ENCODE results near the gene OR2F2.

- TF ChIP-seq POLR2A (IDR thresholded peaks at IDR 0.05; ENCODE audit: low read depth, low read length) (no peak), SPI1 (IDR thresholded peaks at IDR 0.05; ENCODE audit: low read depth, low read length) (no peak)
Observed at GRCh38 chr7:143958781-143959180, 23.7 kb downstream of the OR2F2 start.
